K562 (cell line): ENCODE results near the gene TMED4. TPM values are rescaled to one million over a fixed set of nuclear protein-coding genes. Genes with fewer than 3 reads are reported as not detected.

Source experiments
- E2F3 ChIP-seq: fragments of 250-450 bp; sonication (Bioruptor Pico); IDR thresholded peaks from 2 replicates; pipeline ENCODE4 v1.4.0; 2020; ENCODE audit warnings: mild to moderate bottlenecking
- HNRNPUL1 ChIP-seq: fragments of 200-400 bp; formaldehyde crosslinking; IDR thresholded peaks from 2 replicates; pipeline ENCODE4 v1.6.1; 2017; ENCODE audit warnings: low read length
- MTF1 ChIP-seq: fragments of 250-450 bp; sonication (Bioruptor Pico); IDR thresholded peaks from 2 replicates; pipeline ENCODE4 v1.9.0; 2021; ENCODE audit warnings: moderate library complexity, mild to moderate bottlenecking, inconsistent platforms, borderline replicate concordance
- NR1H2 ChIP-seq: sonication (generic); formaldehyde crosslinking; IDR thresholded peaks from 2 replicates; pipeline ENCODE4 v1.4.0; 2020; ENCODE audit warnings: mild to moderate bottlenecking, missing genetic modification reagents
- NR2C1 ChIP-seq, 2 experiments: fragments of 450-650 bp; IDR thresholded peaks; 2 replicates each; pipeline ENCODE4 v1.6.1; 2017; ENCODE audit warnings: mild to moderate bottlenecking in 2 of 2, antibody characterized with exemption in 1 of 2, inconsistent platforms in 1 of 2, missing compliant biosample characterization in 1 of 2, missing genetic modification characterization in 1 of 2
- RCOR1 ChIP-seq, 2 experiments: IDR thresholded peaks; 2 replicates each; pipeline ENCODE4 v1.6.1; 2012; ENCODE audit warnings: low read depth in 2 of 2, low read length in 2 of 2, borderline replicate concordance in 1 of 2, improper control_type of control experiment in 1 of 2
- ZFP30 ChIP-seq: fragments of 250-450 bp; sonication (Bioruptor Pico); IDR thresholded peaks from 2 replicates; pipeline ENCODE4 v1.8.0; 2022; ENCODE audit warnings: moderate library complexity, mild to moderate bottlenecking, inconsistent platforms, borderline replicate concordance
- ZNF347 ChIP-seq: fragments of 450-650 bp; formaldehyde crosslinking; IDR thresholded peaks from 2 replicates; pipeline ENCODE4 v1.4.0; 2020; ENCODE audit warnings: low read depth, mild to moderate bottlenecking, moderate library complexity
- polyA plus RNA-seq, 8 experiments: library from polyadenylated mRNA; depleted of rRNA in 4 of 8; stranded (reverse) in 5 of 8; unstranded in 3 of 8; fragments of >200 nt; fragmentation: Nextera tagmentation in 2 of 8; fragmentation: Illumina TruSeq in 1 of 8; extraction: Ambion mirVana in 2 of 8; extraction: Trizol in 1 of 8; gene quantifications; 2 replicates each; pipeline versions ENCODE4 v1.2.1 to v1.2.3, GENCODE V29; 2011 to 2014; ENCODE audit warnings: inconsistent platforms in 1 of 8, missing spikeins in 1 of 8
- total RNA-seq, 7 experiments: library from RNA; depleted of rRNA in 6 of 7; stranded (reverse); fragments of >200 nt in 6 of 7; fragmentation: Illumina TruSeq in 2 of 7; extraction: Trizol in 2 of 7; gene quantifications; 2 replicates each; pipeline versions ENCODE4 v1.2.1 to v1.2.3, GENCODE V29; 2011 to 2021; ENCODE audit warnings: low replicate concordance in 1 of 7
- TF ChIP-seq, protein P1 (sequence below): IDR thresholded peaks from 3 replicates; pipeline ENCODE4 v1.6.1; 2011; ENCODE audit warnings: borderline replicate concordance, mild to moderate bottlenecking; ENCODE audit not compliant: insufficient read length, insufficient read depth
- TF ChIP-seq, protein P2 (sequence below): fragments of 450-650 bp; IDR thresholded peaks from 2 replicates; pipeline ENCODE4 v1.6.1; 2016; ENCODE audit warnings: borderline replicate concordance

The TMED4 gene
- total and polyA plus RNA-seq, 9 of the 15 experiments (the other 6 are each of a cell fraction or from before 2014, with no cell fraction given), result 20.3 to 64.0 (median 42.1) TPM

DNA sequence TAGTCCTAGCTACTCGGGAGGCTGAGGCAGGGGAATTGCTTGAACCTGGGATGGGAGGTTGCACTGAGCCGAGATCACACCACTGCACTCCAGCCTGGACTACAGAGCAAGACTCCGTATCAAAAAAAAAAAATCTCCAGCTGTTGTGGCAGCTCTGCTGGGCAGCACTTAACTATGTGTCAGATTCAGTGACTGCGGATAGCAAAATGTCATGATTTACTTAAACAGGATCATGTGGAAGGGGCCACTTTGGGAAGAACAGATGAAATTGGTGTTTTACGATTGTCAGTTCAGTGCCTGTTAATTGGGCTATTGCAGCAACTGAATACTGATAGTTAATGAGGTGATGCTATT is 39.7 kb upstream of the TMED4 start (continued):
- TF ChIP-seq MTF1 (CRISPR knock-in tag), result no peak
- TF ChIP-seq, protein P1, sequence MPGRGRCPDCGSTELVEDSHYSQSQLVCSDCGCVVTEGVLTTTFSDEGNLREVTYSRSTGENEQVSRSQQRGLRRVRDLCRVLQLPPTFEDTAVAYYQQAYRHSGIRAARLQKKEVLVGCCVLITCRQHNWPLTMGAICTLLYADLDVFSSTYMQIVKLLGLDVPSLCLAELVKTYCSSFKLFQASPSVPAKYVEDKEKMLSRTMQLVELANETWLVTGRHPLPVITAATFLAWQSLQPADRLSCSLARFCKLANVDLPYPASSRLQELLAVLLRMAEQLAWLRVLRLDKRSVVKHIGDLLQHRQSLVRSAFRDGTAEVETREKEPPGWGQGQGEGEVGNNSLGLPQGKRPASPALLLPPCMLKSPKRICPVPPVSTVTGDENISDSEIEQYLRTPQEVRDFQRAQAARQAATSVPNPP, result no peak
- no peak for TF ChIP-seq ZFP30
- no peak for TF ChIP-seq ZNF347 (CRISPR knock-in tag)
- TF ChIP-seq, protein P2, sequence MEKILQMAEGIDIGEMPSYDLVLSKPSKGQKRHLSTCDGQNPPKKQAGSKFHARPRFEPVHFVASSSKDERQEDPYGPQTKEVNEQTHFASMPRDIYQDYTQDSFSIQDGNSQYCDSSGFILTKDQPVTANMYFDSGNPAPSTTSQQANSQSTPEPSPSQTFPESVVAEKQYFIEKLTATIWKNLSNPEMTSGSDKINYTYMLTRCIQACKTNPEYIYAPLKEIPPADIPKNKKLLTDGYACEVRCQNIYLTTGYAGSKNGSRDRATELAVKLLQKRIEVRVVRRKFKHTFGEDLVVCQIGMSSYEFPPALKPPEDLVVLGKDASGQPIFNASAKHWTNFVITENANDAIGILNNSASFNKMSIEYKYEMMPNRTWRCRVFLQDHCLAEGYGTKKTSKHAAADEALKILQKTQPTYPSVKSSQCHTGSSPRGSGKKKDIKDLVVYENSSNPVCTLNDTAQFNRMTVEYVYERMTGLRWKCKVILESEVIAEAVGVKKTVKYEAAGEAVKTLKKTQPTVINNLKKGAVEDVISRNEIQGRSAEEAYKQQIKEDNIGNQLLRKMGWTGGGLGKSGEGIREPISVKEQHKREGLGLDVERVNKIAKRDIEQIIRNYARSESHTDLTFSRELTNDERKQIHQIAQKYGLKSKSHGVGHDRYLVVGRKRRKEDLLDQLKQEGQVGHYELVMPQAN, result no peak
- no peak for TF ChIP-seq RCOR1 (IDR thresholded peaks at IDR 0.05; ENCODE audit: borderline replicate concordance in 1 of 2, low read depth in 2 of 2, low read length in 2 of 2)
- TF ChIP-seq HNRNPUL1, result no peak
- no peak for TF ChIP-seq NR2C1 (IDR thresholded peaks at IDR 0.05)
- no peak for TF ChIP-seq NR2C1 (tag; IDR thresholded peaks at IDR 0.05)
- no peak for TF ChIP-seq E2F3 (CRISPR knock-in tag)
- no peak for TF ChIP-seq NR1H2 (CRISPR knock-in tag)
